Adrenal gland (tissue), 12 donors: Measurements from ENCODE around the gene SPOCK1. TPM values are rescaled to one million over a fixed set of nuclear protein-coding genes. Genes with fewer than 3 reads are reported as not detected.

Experiments
- DNase-seq, 7 donors: peaks; one replicate each; pipeline ENCODE4 v3.0.0-alpha.2; 2019 to 2020
- H3K27ac ChIP-seq, 5 donors: fragments of 200-600 bp; sonication (generic) in 4 of 5; 1 replicate in 3 of 5; 2 replicates in 2 of 5; pipeline versions ENCODE4 v1.5.1 to v1.8.0; 2016 to 2020; ENCODE audit warnings: mild to moderate bottlenecking in 1 of 5
- H3K27me3 ChIP-seq: fragments of 200-600 bp; 2 replicates; pipeline ENCODE4 v1.8.0; 2021
- H3K36me3 ChIP-seq, 2 donors: fragments of 200-600 bp; replicated peaks in 1 of 2; 1 replicate in 1 of 2; 2 replicates in 1 of 2; pipeline versions ENCODE4 v1.5.1 to v1.8.0; 2018 to 2022
- H3K4me1 ChIP-seq, 2 donors: fragments of 200-600 bp; replicated peaks in 1 of 2; 1 replicate in 1 of 2; 2 replicates in 1 of 2; pipeline versions ENCODE4 v1.5.1 to v1.8.0; 2018 to 2021
- H3K4me3 ChIP-seq, 4 donors: fragments of 200-600 bp; sonication (generic) in 3 of 4; one replicate each; pipeline ENCODE4 v1.5.1; 2016 to 2018
- H3K9me3 ChIP-seq, 3 donors: fragments of 200-600 bp; sonication (generic) in 1 of 3; replicated peaks in 1 of 3; 1 replicate in 2 of 3; 2 replicates in 1 of 3; pipeline versions ENCODE4 v1.5.1 to v1.8.0; 2016 to 2021
- CTCF ChIP-seq, 6 experiments: fragments of 450-650 bp in 4 of 6; fragments of 200-600 bp in 2 of 6; sonication (generic) in 1 of 6; IDR thresholded peaks; 1 replicate in 5 of 6; 2 replicates in 1 of 6; pipeline versions ENCODE4 v1.5.1 to v1.8.0; 2016 to 2021; ENCODE audit warnings: antibody characterized with exemption in 6 of 6, mild to moderate bottlenecking in 2 of 6, moderate library complexity in 1 of 6
- POLR2A ChIP-seq, 2 donors: fragments of 450-650 bp; IDR thresholded peaks; one replicate each; pipeline ENCODE4 v1.6.1; 2017; ENCODE audit warnings: antibody characterized with exemption in 2 of 2, mild to moderate bottlenecking in 2 of 2, moderate library complexity in 1 of 2
- WGBS, 4 donors: extraction: QIAGEN DNeasy Blood & Tissue Kit in 2 of 4; methylation state at CpG; one replicate each; pipeline versions ENCODE4 v1.1.5 to v1.1.7; 2013 to 2017; 5-methylcytosine and 5-hydroxymethylcytosine counted together
- intact Hi-C, 2 donors: fragments of 100-400 bp; cut with DNase I; formaldehyde crosslinking; loops; one replicate each; pipeline versions ENCODE4 v1.14.1 to v1.15.0; 2022 to 2023
- polyA plus RNA-seq, 3 donors: library from polyadenylated mRNA; stranded (reverse); fragments of 200-250 nt in 2 of 3; fragments of 350-450 nt in 1 of 3; fragmentation: Illumina TruSeq in 1 of 3; extraction: RNeasy Lipid Tissue Mini Kit (QIAGEN cat#74804) in 1 of 3; gene quantifications; one replicate each; pipeline ENCODE4 v1.2.3, GENCODE V29; 2013 to 2014
- total RNA-seq, 9 donors: library from RNA; depleted of rRNA in 4 of 9; stranded (reverse); fragments of >200 nt in 4 of 9; fragments of 120-200 nt in 1 of 9; fragmentation: NEBNext Ultra II Directional in 1 of 9; extraction: Animal tissue kit (Norgen Biotek cat#: 25700) in 1 of 9; gene quantifications; one replicate each; pipeline versions ENCODE4 v1.1.0 to v1.2.4, GENCODE V29; 2013 to 2023
- donor health status: healthy with polysubstance abuse.
- donor health status: Bipolar disorder and iron deficiency.
- donor health status: DM: yes; HTN: yes; CAD: no.
- donor health status: DM: no; HTN: no; CAD: no.
- donor health status: DM: no; HTN: no; CAD: no.
- donor health status: DM: yes; HTN: yes; CAD: no.

The SPOCK1 gene
- total and polyA plus RNA-seq, 12 donors, result 5.4 to 102 (median 55.6) TPM

- Histone ChIP-seq H3K4me1 (peaks cover 5 to 13% of the 10 kb centered on the region in 2 donors), H3K27ac (no peak overlapping the region), H3K4me3 (no peak overlapping the region), H3K9me3 (no peaks in the 10 kb centered on the region), H3K27me3 (no peaks in the 10 kb centered on the region), H3K36me3 (no peaks in the 10 kb centered on the region)
- DNase-seq, result no peak
- intact Hi-C loops, result no loop called here
- no peak for TF ChIP-seq POLR2A (IDR thresholded peaks at IDR 0.05)
- WGBS, 4 donors, result 88 to 96% (median 92%) methylated on average over 6 of the region's 6 CpGs
Measured at GRCh38 chr5:137318027-137318426, 181.1 kb downstream of the SPOCK1 start.

GRCh38 chr5:137316346-137316736 lies 182.8 kb downstream of the SPOCK1 start:
- Histone ChIP-seq H3K9me3 (no peaks in the 10 kb centered on the region), H3K4me3 (no peak overlapping the region), H3K27ac (no peak overlapping the region), H3K4me1 (peaks cover 5 to 13% of the 10 kb centered on the region in 2 donors), H3K36me3 (no peaks in the 10 kb centered on the region), H3K27me3 (no peaks in the 10 kb centered on the region)
- TF ChIP-seq CTCF (IDR thresholded peaks at IDR 0.05), result no peak
- no peak for TF ChIP-seq POLR2A (IDR thresholded peaks at IDR 0.05)
- intact Hi-C loops, result no loop called here
- DNase-seq, result peak in 4 of 7 donors; percentile 23 to 50 (median 44)
- 20 to 38% (median 31%) methylated on average over 1 of the region's 1 CpG for WGBS, 4 donors

GRCh38 chr5:137315534-137316345 lies 183.4 kb downstream of the SPOCK1 start:
- H3K36me3 ChIP-seq, result no peaks in the 10 kb centered on the region
- intact Hi-C loops, result no loop called here
- 57 to 74% (median 66%) methylated on average over 6 to 8 of the region's 8 CpGs for WGBS, 4 donors
- H3K4me3 ChIP-seq, result no peak overlapping the region
- DNase-seq, result no peak
- TF ChIP-seq CTCF (IDR thresholded peaks at IDR 0.05) (no peak), POLR2A (IDR thresholded peaks at IDR 0.05) (no peak)
- H3K9me3 ChIP-seq, result no peaks in the 10 kb centered on the region
- H3K27ac ChIP-seq, result no peak overlapping the region
- peaks cover 5 to 13% of the 10 kb centered on the region in 2 donors for H3K4me1 ChIP-seq
- H3K27me3 ChIP-seq, result no peaks in the 10 kb centered on the region

- intact Hi-C loops, result no loop called here
- no peaks in the 10 kb centered on the region for H3K36me3 ChIP-seq
- TF ChIP-seq CTCF (IDR thresholded peaks at IDR 0.05) (no peak), POLR2A (IDR thresholded peaks at IDR 0.05) (no peak)
- peaks cover 5 to 13% of the 10 kb centered on the region in 2 donors for H3K4me1 ChIP-seq
- H3K27me3 ChIP-seq, result no peaks in the 10 kb centered on the region
- no peak overlapping the region for H3K27ac ChIP-seq
- no peaks in the 10 kb centered on the region for H3K9me3 ChIP-seq
- no peak for DNase-seq
- WGBS, 4 donors, result 91 to 96% (median 93%) methylated on average over 2 of the region's 2 CpGs
- no peak overlapping the region for H3K4me3 ChIP-seq
Measured at GRCh38 chr5:137315109-137315508, 184.0 kb downstream of the SPOCK1 start.
